B cell (primary cell): ENCODE measurements around the gene LAMA3. TPM values are rescaled to one million over a fixed set of nuclear protein-coding genes. Genes with fewer than 3 reads are reported as not detected.

Experiments
- ATAC-seq: fragments of 200-7000 bp; cut with Tn5 transposase; one replicate; pipeline ENCODE4 v1.10.0; 2021; ENCODE audit warnings: low read depth, mild to moderate bottlenecking, moderate number of reproducible peaks, moderate library complexity
- CTCF ChIA-PET: fragments of 350-600 bp; sonication (Branson Sonifier 250); formaldehyde crosslinking; loops from one replicate; lab custom pipeline; 2021; ENCODE audit warnings: antibody characterized with exemption, inconsistent platforms; lab: Charles Lee
- POLR2A ChIA-PET: fragments of 350-600 bp; sonication (Branson Sonifier 250); formaldehyde crosslinking; loops from one replicate; lab custom pipeline; 2021; ENCODE audit warnings: antibody characterized with exemption; lab: Charles Lee
- DNase-seq: peaks from one replicate; pipeline ENCODE4 v3.0.0; 2013
- H2AFZ ChIP-seq: 2 replicates; pipeline ENCODE4 v1.6.1; 2012; ENCODE audit warnings: mild to moderate bottlenecking, low read depth, low read length; ENCODE audit not compliant: insufficient read depth, poor library complexity, severe bottlenecking
- H3K27ac ChIP-seq, 2 donors: 1 replicate in 1 of 2; 2 replicates in 1 of 2; pipeline ENCODE4 v1.5.1; 2012 to 2013; ENCODE audit warnings: low read length in 2 of 2, mild to moderate bottlenecking in 2 of 2, moderate library complexity in 1 of 2
- H3K27me3 ChIP-seq, 4 experiments: fragments of 200-600 bp in 1 of 4; sonication (generic) in 1 of 4; replicated peaks in 1 of 4; 1 replicate in 2 of 4; 2 replicates in 2 of 4; pipeline versions ENCODE4 v1.6.1 to v1.7.0; 2013 to 2016; ENCODE audit warnings: low read length in 3 of 4, mild to moderate bottlenecking in 2 of 4, mixed read lengths in 1 of 4, moderate library complexity in 1 of 4; ENCODE audit not compliant: insufficient read depth in 4 of 4, control insufficient read depth in 3 of 4; ENCODE audit errors: control extremely low read depth in 1 of 4
- H3K36me3 ChIP-seq, 2 experiments: replicated peaks in 1 of 2; 1 replicate in 1 of 2; 2 replicates in 1 of 2; pipeline versions ENCODE4 v1.6.1 to v1.7.1; 2013; ENCODE audit warnings: low read length in 1 of 2; ENCODE audit not compliant: insufficient read depth in 2 of 2, control insufficient read depth in 1 of 2; ENCODE audit errors: control extremely low read depth in 1 of 2, extremely low read depth in 1 of 2
- H3K4me1 ChIP-seq, 2 donors: fragments of 200-600 bp in 1 of 2; sonication (generic) in 1 of 2; 1 replicate in 1 of 2; 2 replicates in 1 of 2; pipeline versions ENCODE4 v1.5.1 to v1.6.1; 2013 to 2017; ENCODE audit warnings: low read length in 2 of 2; ENCODE audit not compliant: control insufficient read depth in 2 of 2, insufficient read depth in 2 of 2
- H3K4me2 ChIP-seq: replicated peaks from 2 replicates; pipeline ENCODE3; 2012; ENCODE audit warnings: mild to moderate bottlenecking, low read depth, low read length; ENCODE audit not compliant: poor library complexity, severe bottlenecking
- H3K4me3 ChIP-seq, 5 experiments: fragments of 200-600 bp in 1 of 5; sonication (generic) in 1 of 5; 1 replicate in 3 of 5; 2 replicates in 2 of 5; pipeline versions ENCODE4 v1.5.1 to v1.7.0; 2011 to 2016; ENCODE audit warnings: low read length in 4 of 5, mild to moderate bottlenecking in 4 of 5, low read depth in 2 of 5, control low read depth in 1 of 5, moderate library complexity in 1 of 5; ENCODE audit not compliant: insufficient read depth in 1 of 5; ENCODE audit errors: control extremely low read depth in 1 of 5, extremely low read depth in 1 of 5
- H3K79me2 ChIP-seq: fragments of 200-600 bp; sonication (generic); one replicate; pipeline ENCODE4 v1.6.0; 2016; ENCODE audit warnings: low read length; ENCODE audit not compliant: control insufficient read depth, insufficient read depth
- H3K9ac ChIP-seq: fragments of 200-600 bp; sonication (generic); 2 replicates; pipeline ENCODE4 v1.6.1; 2017; ENCODE audit warnings: mild to moderate bottlenecking, low read length, moderate library complexity
- H3K9me3 ChIP-seq, 3 donors: one replicate each; pipeline versions ENCODE4 v1.6.1 to v1.7.1; 2013; ENCODE audit warnings: low read length in 2 of 3; ENCODE audit not compliant: control insufficient read depth in 2 of 3, insufficient read depth in 1 of 3; ENCODE audit errors: control extremely low read depth in 1 of 3
- H4K20me1 ChIP-seq: 2 replicates; pipeline ENCODE4 v1.6.0; 2012; ENCODE audit warnings: mild to moderate bottlenecking, low read length; ENCODE audit not compliant: insufficient read depth, control insufficient read depth, poor library complexity, severe bottlenecking
- H3K27ac Mint-ChIP-seq: one replicate; pipeline ENCODE4 v1.8.0; 2021; ENCODE audit warnings: mixed read lengths
- H3K27me3 Mint-ChIP-seq: one replicate; pipeline ENCODE4 v1.8.0; 2021; ENCODE audit warnings: mixed read lengths
- H3K4me1 Mint-ChIP-seq: one replicate; pipeline ENCODE4 v1.8.0; 2021; ENCODE audit warnings: mixed read lengths
- H3K4me3 Mint-ChIP-seq: one replicate; pipeline ENCODE4 v1.8.0; 2021; ENCODE audit warnings: mixed read lengths
- H3K9me3 Mint-ChIP-seq: one replicate; pipeline ENCODE4 v1.8.0; 2022; ENCODE audit warnings: mixed read lengths; ENCODE audit not compliant: insufficient read depth
- CTCF ChIP-seq: fragments of 200-600 bp; IDR thresholded peaks from one replicate; pipeline ENCODE4 v1.8.0; 2022; ENCODE audit warnings: antibody characterized with exemption, mild to moderate bottlenecking
- EZH2 ChIP-seq: IDR thresholded peaks from 2 replicates; pipeline ENCODE4 v1.6.1; 2012; ENCODE audit warnings: borderline replicate concordance, low read depth, mild to moderate bottlenecking, moderate library complexity, low read length; ENCODE audit not compliant: insufficient read depth, poor library complexity, severe bottlenecking
- WGBS: methylation state at CpG from one replicate; pipeline ENCODE4 v1.1.5; 2013; ENCODE audit warnings: missing lambda C conversion rate; ENCODE audit not compliant: insufficient coverage; 5-methylcytosine and 5-hydroxymethylcytosine counted together
- intact Hi-C: fragments of 100-400 bp; cut with micrococcal nuclease; formaldehyde crosslinking; loops from one replicate; pipeline ENCODE4 v1.10.0; 2022
- polyA plus RNA-seq: library from polyadenylated mRNA; depleted of rRNA; stranded (reverse); fragments of >200 nt; gene quantifications from 2 replicates; pipeline ENCODE4 v1.2.3, GENCODE V29; 2012
- total RNA-seq, 2 donors: library from RNA; stranded (reverse); fragments of 120-200 nt in 1 of 2; gene quantifications; 1 replicate in 1 of 2; 2 replicates in 1 of 2; pipeline versions ENCODE4 v1.2.3 to v1.2.4, GENCODE V29; 2013 to 2022

The LAMA3 gene
- total and polyA plus RNA-seq, 2 donors (not counting 1 experiment from before 2014, with no cell fraction given) = 0.03 to 0.32 TPM

DNA sequence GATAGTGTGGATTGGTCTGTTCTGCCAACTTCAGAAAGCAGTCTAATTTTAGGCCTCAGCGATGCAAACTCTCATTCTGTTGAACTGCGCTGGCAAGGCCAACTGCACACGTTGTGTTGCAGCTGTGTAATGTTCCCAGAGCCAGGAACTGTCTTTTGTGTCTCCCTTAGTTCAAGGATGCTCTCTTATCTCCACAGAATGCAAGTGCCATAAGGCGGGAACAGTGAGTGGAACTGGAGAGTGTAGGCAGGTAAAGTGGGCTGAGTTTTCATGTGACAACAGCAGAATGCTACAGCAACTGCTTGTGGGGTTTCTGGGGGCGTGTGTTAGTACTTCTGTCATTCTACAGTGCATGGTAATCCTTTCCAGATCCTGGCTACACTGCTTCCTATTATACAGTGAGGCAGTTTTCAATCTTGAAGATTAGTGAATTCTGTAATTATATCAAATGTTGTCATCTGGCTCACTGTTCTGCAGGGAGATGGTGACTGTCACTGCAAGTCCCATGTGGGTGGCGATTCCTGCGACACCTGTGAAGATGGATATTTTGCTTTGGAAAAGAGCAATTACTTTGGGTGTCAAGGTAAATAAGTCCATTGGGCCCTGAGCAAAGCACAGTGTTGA lies 125.8 kb downstream of the LAMA3 start:
- Histone ChIP-seq H3K79me2 (no peaks in the 10 kb centered on the region), H3K27ac (no peak overlapping the region), H3K9me3 (no peaks in the 10 kb centered on the region), H3K36me3 (no peaks in the 10 kb centered on the region), H3K9ac (no peak overlapping the region), H3K4me1 (peaks cover 5 to 7% of the 10 kb centered on the region in 2 donors), H3K27me3 (no peaks in the 10 kb centered on the region), H4K20me1 (no peaks in the 10 kb centered on the region), H3K4me2 (no peak overlapping the region), H3K4me3 (no peak overlapping the region), H2AFZ (no peak overlapping the region)
- intact Hi-C loops = no loop called here
- ATAC-seq = no peak
- no peak for DNase-seq
- Mint-ChIP-seq H3K27ac (no peak overlapping the region), H3K4me3 (no peak overlapping the region), H3K27me3 (peaks cover 8% of the 10 kb centered on the region), H3K9me3 (no peaks in the 10 kb centered on the region), H3K4me1 (peaks cover 8% of the 10 kb centered on the region)
- TF ChIP-seq EZH2 (no peak), CTCF (no peak)
- ChIA-PET POLR2A (no interaction called here), CTCF (no interaction called here)
- WGBS = 99% methylated on average over 5 of the region's 7 CpGs

DNA sequence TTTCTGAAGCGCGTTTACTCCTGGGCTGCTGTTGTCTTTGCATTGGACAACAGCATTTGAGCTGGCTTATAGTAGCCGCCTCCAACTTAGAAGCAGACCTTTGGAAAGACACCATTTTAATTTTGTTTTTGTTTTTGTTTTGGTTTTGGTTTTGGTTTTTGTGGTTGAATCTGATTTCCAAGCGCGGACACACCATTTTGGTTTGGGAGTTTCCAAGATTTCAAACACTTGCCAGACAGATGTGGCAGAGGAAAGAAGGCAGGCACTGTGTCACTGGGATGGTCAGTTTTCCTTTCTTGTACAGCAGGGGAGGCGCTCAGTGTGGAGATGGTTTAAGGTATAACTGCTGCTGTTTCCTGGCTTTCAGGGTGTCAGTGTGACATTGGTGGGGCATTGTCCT lies 126.8 kb downstream of the LAMA3 start:
- intact Hi-C loops = no loop called here
- POLR2A ChIA-PET = no interaction called here
- Histone ChIP-seq H3K27me3 (no peaks in the 10 kb centered on the region), H3K79me2 (no peaks in the 10 kb centered on the region), H3K27ac (no peak overlapping the region), H3K9me3 (no peaks in the 10 kb centered on the region), H2AFZ (no peak overlapping the region), H4K20me1 (no peaks in the 10 kb centered on the region), H3K9ac (no peak overlapping the region), H3K4me1 (peaks cover 5% of the 10 kb centered on the region in 2 donors), H3K4me3 (no peak overlapping the region), H3K4me2 (no peak overlapping the region), H3K36me3 (no peaks in the 10 kb centered on the region)
- no peak overlapping the region for H3K4me3 Mint-ChIP-seq
- TF ChIP-seq CTCF = no peak
- no peak for TF ChIP-seq EZH2
- H3K27me3 Mint-ChIP-seq = peaks cover 8% of the 10 kb centered on the region
- ATAC-seq (no peak), DNase-seq (no peak)
- peaks cover 8% of the 10 kb centered on the region for H3K4me1 Mint-ChIP-seq
- no peaks in the 10 kb centered on the region for H3K9me3 Mint-ChIP-seq
- no peak overlapping the region for H3K27ac Mint-ChIP-seq
- CTCF ChIA-PET = interaction anchor here (0.9 kb wide), 1 partner anchor 12 kb away, joined by 3 read pairs; no protein-coding TSS in a partner anchor
- 98% methylated on average over 6 of the region's 6 CpGs for WGBS
